ENCODE results near the gene SOX12. TPM values are rescaled to one million over a fixed set of nuclear protein-coding genes. Genes with fewer than 3 reads are reported as not detected.
"Not testable (repeated sequence)": the region's sequence is repeated elsewhere in the genome, so short reads cannot be mapped to it uniquely, and the experiment has no call there.

SOX12 gene
- total RNA-seq, 1 donor from 2014 or later, result 10.2 TPM

DNA sequence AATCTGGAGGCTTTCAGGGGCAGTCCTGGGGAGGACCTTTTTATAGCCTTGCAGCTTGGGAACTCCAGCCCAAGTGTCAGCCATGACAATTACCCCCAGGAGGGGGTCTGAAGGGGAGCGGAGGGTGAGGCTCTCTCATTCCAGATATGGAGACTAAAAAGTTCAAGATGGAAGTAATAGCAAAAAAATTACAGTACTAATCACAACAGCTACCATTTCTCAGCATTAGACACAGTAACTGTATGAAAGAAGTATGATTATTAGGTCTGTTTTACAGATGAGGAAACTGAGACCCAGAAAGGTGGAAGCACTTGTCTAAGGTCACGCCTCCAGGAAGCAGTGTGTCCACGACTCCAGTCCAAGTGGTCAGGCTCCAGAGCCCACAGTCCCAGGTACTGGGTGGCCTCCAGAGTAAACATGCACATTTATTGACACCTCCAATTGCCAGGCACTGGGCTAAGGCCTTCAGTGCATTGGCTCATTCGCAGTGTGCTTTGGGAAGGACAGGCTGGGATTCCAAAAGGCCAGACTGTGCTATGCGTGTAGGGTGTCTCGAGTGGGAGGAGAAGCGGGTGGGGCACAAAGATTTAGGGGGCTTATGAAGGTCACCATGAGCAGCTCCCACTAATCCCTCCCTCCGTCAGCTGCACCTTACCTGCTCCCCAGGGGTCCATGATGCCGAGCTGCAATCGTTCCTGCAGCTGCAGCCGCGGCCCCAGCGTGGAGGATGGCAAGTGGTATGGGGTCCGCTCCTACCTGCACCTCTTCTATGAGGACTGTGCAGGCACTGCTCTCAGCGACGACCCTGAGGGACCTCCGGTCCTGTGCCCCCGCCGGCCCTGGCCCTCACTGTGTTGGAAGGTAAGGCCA lies 23.9 kb downstream of the SOX12 start:
- Histone ChIP-seq H3K36me3 (ENCODE audit: control insufficient read depth, insufficient read depth, low read length) (no peaks in the 10 kb centered on the region), H3K27me3 (ENCODE audit: control insufficient read depth, insufficient read depth, low read length) (no peaks in the 10 kb centered on the region), H3K4me3 (ENCODE audit: low read depth, low read length) (no peak overlapping the region)
- TF ChIP-seq, protein P1, sequence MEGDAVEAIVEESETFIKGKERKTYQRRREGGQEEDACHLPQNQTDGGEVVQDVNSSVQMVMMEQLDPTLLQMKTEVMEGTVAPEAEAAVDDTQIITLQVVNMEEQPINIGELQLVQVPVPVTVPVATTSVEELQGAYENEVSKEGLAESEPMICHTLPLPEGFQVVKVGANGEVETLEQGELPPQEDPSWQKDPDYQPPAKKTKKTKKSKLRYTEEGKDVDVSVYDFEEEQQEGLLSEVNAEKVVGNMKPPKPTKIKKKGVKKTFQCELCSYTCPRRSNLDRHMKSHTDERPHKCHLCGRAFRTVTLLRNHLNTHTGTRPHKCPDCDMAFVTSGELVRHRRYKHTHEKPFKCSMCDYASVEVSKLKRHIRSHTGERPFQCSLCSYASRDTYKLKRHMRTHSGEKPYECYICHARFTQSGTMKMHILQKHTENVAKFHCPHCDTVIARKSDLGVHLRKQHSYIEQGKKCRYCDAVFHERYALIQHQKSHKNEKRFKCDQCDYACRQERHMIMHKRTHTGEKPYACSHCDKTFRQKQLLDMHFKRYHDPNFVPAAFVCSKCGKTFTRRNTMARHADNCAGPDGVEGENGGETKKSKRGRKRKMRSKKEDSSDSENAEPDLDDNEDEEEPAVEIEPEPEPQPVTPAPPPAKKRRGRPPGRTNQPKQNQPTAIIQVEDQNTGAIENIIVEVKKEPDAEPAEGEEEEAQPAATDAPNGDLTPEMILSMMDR (IDR thresholded peaks at IDR 0.05; ENCODE audit: insufficient read depth, low read length, poor library complexity, severe bottlenecking), result no peak
- no peak for DNase-seq (ENCODE audit: low read depth)

DNA sequence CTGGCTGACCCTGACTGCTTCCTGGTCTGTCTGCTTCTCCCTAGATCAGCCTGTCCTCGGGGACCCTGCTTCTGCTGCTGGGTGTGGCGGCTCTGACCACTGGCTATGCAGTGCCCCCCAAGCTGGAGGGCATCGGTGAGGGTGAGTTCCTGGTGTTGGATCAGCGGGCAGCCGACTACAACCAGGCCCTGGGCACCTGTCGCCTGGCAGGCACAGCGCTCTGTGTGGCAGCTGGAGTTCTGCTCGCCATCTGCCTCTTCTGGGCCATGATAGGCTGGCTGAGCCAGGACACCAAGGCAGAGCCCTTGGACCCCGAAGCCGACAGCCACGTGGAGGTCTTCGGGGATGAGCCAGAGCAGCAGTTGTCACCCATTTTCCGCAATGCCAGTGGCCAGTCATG lies 27.8 kb downstream of the SOX12 start:
- Histone ChIP-seq H3K27me3 (ENCODE audit: control insufficient read depth, insufficient read depth, low read length) (no peaks in the 10 kb centered on the region), H3K4me3 (ENCODE audit: low read depth, low read length) (no peak overlapping the region), H3K36me3 (ENCODE audit: control insufficient read depth, insufficient read depth, low read length) (no peaks in the 10 kb centered on the region)
- DNase-seq (ENCODE audit: low read depth), result no peak
- TF ChIP-seq, protein P1 (IDR thresholded peaks at IDR 0.05; ENCODE audit: insufficient read depth, low read length, poor library complexity, severe bottlenecking), result no peak

DNA sequence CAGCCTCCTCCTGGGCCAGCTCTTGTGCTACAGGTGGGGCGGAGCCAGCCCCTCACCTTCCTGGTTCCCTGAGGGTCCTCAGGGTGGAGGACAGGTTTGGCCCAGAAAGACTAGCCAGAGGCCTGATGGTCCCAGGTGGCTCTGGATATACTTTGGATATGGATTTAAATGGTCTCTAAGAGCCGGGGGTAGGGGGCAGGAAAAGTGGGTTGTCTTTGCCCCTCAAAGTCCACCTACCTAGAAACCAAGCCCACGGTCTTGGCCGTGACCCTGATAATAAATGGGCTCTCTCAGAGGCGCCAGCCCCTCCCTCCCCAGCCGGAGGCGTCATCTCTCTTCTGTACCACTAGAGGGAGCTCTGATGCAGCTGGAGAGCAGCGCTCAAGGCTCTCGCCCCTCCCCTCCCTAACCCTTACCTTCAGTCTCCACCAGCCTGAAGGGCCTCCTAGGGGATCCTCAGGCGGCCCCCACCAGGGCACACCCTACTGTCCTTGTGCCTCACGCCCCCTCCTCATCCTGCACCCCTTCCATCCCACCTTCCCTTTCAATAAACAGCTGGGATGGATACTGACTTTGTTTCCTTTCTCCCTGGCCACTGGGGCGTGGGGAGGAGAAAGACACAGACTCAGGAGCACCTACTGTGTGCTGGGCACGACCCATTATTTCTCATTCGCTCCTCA lies 29.1 kb downstream of the SOX12 start:
- DNase-seq (ENCODE audit: low read depth), result no peak
- H3K27me3 ChIP-seq (ENCODE audit: control insufficient read depth, insufficient read depth, low read length), result no peaks in the 10 kb centered on the region
- H3K36me3 ChIP-seq (ENCODE audit: control insufficient read depth, insufficient read depth, low read length), result no peaks in the 10 kb centered on the region
- H3K4me3 ChIP-seq (ENCODE audit: low read depth, low read length), result no peak overlapping the region
- TF ChIP-seq, protein P1 (IDR thresholded peaks at IDR 0.05; ENCODE audit: insufficient read depth, low read length, poor library complexity, severe bottlenecking), result peak; percentile 97

DNA sequence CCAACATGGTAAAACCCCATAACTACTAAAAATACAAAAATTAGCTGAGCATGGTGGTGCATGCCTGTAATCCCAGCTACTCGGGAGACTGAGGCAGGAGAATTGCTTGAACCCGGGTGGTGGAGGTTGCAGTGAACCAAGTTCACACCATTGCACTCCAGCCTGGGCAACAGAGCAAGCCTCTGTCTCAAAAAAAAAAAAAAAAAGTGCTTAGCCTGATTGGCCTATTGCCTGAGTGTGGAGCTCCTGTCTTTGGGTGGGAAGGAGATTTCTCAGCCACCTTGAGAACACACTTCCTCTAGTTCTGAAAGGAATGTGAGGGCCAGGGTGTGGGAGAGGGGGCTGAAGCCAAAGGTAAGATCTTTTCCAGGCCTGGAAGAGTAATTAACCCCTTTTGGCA lies 30.8 kb downstream of the SOX12 start:
- DNase-seq (ENCODE audit: low read depth); H3K4me3 ChIP-seq (ENCODE audit: low read depth, low read length); H3K27me3 ChIP-seq (ENCODE audit: control insufficient read depth, insufficient read depth, low read length); H3K36me3 ChIP-seq (ENCODE audit: control insufficient read depth, insufficient read depth, low read length): not testable (repeated sequence)

DNA sequence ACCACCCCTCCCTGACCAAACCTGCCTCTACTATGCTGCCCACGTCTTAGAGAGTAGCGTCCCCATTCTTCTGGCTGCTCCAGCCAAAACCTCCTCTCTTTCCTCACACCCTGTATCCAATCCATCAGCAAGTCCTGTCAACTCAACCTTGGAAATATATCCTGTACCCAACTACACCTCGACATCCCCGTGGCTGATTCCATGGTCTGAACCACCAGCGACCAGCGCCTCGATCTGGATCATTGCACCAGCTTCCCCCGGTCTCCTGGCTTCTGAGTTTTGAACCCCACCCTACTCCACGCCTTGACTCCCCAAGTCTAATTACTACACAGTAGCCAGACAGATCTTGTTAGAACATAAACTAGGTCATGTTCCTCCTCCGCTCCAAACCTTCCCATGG lies 31.4 kb downstream of the SOX12 start:
- DNase-seq (ENCODE audit: low read depth), result no peak
- H3K27me3 ChIP-seq (ENCODE audit: control insufficient read depth, insufficient read depth, low read length), result no peaks in the 10 kb centered on the region
- no peak overlapping the region for H3K4me3 ChIP-seq (ENCODE audit: low read depth, low read length)
- no peaks in the 10 kb centered on the region for H3K36me3 ChIP-seq (ENCODE audit: control insufficient read depth, insufficient read depth, low read length)
- TF ChIP-seq, protein P1 (IDR thresholded peaks at IDR 0.05; ENCODE audit: insufficient read depth, low read length, poor library complexity, severe bottlenecking), result no peak

DNA sequence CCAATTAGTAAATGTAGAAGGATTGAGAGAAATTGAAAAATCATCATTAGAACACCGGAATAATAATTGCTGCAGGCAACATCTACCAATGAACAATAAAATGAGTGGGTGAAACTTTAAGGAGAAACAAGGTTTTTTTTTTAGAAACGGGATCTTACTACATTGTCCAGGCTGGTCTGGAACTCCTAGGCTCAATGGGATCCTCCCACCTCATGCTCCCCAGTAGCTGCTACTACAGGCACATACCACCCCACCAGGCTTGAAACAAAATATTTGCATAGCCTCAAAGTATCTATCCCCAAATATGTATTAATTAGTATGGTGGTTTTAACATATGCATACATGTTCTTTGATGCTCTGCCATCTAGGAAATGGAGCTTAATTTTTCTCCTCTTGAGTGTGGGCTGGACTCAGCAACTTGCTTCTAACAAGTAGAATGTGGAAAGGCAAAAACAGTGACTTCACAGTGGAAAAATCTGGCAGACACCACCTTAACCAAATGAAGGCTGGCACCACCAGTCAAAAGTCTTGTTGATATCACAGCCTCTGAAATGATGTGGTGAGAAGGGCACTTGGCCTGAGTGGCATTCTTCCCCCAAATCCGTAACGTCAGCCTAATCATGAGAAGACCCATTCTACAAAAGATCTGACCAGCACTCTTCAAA lies 33.7 kb downstream of the SOX12 start:
- no peaks in the 10 kb centered on the region for H3K27me3 ChIP-seq (ENCODE audit: control insufficient read depth, insufficient read depth, low read length)
- TF ChIP-seq, protein P1 (IDR thresholded peaks at IDR 0.05; ENCODE audit: insufficient read depth, low read length, poor library complexity, severe bottlenecking), result no peak
- H3K4me3 ChIP-seq (ENCODE audit: low read depth, low read length), result no peak overlapping the region
- DNase-seq (ENCODE audit: low read depth), result no peak
- H3K36me3 ChIP-seq (ENCODE audit: control insufficient read depth, insufficient read depth, low read length), result no peaks in the 10 kb centered on the region

All from kidney epithelial cell (primary cell).